Frontal cortex (tissue), 4 donors: ENCODE results near the gene GOLIM4. TPM values are rescaled to one million over a fixed set of nuclear protein-coding genes. Genes with fewer than 3 reads are reported as not detected.
"Not testable (repeated sequence)": the region's sequence is repeated elsewhere in the genome, so short reads cannot be mapped to it uniquely, and the experiment has no call there.

ENCODE experiments used
- DNase-seq, 2 donors: peaks; one replicate each; pipeline ENCODE4 v3.0.0; 2012; ENCODE audit warnings: low spot score in 2 of 2
- FAIRE-seq: peaks from 2 replicates; lab custom pipeline; 2012; peaks lifted over from hg19 to GRCh38; lab: Jason Lieb, UNC
- total RNA-seq: library from RNA; depleted of rRNA; stranded (reverse); fragments of >200 nt; gene quantifications from one replicate; pipeline ENCODE4 v1.2.3, GENCODE V29; 2014
- donor health status: control.
- donor health status: control.
- donor health status: control.

The GOLIM4 gene
- total RNA-seq, 1 donor from 2014 or later = 17.5 TPM

DNA sequence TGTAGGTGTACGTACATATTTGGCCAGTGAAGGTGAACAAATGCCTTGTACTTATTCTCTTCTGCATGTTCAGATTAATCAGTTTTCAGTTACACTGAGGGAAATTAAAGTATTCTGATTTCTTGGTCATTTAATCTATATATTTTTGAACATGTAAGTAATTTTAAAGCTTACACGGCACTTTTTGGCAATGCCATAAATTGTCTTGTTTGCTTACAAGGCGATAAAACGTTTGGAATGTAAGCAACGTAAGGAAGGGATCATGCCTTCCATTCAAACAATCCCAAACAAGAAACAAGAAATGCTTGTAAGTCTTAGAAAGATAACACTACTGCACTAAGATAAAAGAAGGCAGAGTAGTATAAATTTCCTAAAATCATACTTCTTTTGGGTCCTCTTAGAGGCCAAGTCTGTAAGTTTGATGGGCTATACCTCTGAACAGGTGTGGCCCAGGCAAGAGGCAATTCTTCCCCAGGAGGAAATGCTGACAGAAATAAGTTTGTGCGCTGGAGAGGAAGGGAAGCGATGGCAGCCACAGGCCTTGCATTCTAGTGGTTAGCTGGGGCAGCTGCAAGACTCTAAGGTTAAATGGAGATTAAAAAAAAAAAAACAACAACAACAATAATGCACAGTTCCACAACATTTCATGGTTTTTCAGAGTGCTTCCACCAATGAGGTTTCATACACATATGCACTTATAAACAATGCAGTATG, 73.8 kb downstream of the GOLIM4 start:
- no peak for DNase-seq
- FAIRE-seq = no peak

DNA sequence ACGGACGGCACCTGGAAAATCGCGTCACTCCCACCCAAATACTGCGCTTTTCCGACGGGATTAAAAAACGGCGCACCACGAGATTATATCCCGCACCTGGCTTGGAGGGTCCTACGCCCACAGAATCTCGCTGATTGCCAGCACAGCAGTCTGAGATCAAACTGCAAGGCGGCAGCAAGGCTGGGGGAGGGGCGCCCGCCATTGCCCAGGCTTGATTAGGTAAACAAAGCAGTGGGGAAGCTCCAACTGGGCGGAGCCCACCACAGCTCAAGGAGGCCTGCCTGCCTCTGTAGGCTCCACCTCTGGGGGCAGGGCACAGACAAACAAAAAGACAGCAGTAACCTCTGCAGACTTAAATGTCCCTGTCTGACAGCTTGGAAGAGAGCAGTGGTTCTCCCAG, 84.4 kb downstream of the GOLIM4 start:
- not testable (repeated sequence) for FAIRE-seq, DNase-seq

DNA sequence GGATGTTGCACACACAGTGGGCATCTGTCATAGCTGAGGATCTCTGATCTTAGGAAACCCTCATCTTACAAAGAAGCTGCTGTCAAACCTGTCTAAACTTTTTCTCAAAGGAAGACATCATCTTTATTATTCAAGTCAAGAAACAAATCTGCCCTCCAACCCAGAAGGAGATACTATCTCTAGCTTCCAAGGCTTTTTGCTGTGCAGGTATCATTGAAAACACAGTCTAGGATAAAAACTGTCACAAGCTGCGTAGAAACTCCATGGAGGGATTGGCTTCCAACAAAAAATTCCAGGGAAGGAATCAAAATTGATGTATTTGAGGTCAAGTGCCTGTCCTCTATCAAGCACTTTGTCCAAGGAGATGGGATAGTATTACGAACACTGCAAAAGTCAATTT, 89.1 kb downstream of the GOLIM4 start:
- DNase-seq (no peak), FAIRE-seq (no peak)

DNA sequence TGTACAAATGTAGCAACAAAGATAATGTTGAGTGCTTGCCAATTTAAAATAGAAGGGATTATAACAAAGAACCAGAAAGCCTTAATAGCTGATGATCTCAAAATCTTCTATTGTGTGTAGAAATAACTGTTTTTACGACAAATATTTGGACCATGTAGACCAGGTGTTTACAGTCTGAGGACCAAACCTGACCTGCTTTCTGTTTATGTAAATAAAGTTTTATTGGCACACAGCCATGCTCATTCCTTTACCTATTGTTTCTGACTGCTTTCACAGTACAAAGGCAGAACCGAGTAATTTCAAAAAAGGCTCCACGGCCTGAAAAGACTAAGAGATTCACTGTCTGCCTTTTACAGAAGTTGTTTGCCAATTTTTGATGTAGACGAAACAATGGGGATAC, 91.8 kb downstream of the GOLIM4 start:
- no peak for DNase-seq
- FAIRE-seq = no peak

DNA sequence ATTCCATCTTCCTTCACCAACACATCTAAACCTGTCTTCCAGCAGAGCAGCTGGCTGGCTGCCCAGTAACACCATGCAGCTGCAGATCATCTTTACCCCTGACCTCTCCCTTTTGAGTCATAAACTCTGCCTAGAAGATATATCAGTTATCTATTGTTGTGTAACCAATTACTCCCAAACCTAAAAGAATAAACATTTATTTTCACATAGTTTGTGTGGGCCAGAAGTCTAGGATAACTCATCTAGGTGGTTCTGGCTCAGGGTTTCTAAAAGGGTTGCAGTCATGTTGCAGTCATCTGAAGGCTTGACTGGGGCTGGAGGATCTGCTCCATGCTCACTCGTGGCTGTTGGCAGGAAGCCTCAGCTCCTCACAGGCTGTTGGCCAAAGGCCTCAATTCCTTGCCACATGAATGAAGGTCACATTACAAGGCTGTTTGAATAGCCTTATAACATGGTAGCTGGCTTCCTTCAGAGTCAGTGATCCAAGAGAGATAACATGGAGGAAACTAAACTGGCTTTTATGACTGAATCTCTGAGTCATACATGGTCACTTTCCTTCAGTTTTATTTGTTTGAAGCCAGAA, 92.8 kb downstream of the GOLIM4 start:
- FAIRE-seq = no peak
- DNase-seq = no peak

DNA sequence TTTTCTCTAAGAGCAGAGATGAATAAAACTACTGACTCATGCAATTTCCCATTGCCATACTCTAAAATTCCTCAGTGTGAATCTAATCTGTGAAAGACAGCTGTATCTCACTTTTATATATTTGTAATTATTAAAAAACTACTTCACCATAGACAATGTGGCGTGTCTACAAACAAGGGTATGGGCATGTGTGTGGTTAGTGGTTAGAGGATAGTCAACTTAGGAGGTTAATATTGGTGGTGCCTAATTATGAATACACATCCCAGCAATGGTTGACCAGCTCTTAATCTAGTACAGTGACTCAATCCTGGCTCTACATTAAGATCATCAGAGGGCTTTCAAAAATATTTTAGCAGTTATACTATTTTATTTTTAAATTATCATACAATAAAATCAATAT, 94.5 kb downstream of the GOLIM4 start:
- no peak for DNase-seq
- no peak for FAIRE-seq

DNA sequence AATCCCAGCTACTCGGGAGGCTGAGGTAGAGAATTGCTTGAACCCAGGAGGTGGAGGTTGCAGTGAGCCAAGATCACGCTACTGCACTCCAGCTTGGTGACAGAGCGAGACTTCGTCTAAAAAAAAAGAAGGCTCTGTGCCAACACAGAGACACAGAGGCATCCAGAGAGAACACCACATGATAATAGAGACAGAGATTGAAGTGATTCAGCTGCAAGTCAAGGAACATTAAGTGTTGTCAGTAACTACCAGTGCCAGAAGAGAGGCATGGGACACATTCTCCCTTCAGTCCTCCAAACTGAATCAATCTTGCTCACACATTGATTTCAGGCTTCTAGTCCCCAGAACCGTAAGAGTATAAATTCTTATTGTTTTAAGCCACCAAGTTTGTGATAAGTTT, 97.5 kb downstream of the GOLIM4 start:
- DNase-seq (no peak), FAIRE-seq (no peak)

DNA sequence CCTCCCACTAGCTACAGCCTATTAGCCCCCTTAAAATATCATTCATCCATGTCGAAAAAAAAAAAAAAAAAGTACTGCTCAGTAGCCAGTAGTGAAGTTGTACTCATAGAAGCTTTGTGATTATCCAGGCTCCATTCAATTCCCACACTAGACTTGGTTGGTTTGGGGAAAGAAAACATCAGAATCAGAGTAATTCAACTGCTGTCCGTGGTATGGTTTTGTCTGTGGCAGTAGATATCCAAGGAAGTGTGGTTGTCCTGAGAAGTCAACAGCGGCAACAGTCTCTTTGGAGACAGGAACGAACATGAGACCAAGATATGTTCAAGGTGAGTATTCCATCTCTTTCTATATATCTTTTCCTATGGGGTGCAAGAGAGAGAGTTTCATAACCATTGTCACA, 99.2 kb downstream of the GOLIM4 start:
- no peak for DNase-seq
- no peak for FAIRE-seq

DNA sequence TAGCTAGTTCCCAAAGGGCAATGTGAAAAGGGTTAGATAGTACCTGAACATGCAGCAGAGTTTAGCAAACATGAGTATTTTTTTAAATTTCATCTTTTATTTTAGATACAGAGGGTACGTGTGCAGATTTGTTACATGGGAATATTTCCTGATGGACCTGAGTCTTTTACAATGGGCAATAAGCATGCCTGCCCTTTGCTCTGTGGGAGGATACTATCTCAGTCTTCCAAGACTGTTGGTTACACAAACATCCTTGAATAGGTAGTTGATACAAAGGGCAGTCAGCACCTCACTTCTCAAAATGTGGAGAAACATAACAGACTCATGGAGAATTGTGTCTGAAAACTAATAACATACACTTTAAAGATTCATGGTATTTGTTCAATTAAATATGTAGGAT, 103.3 kb downstream of the GOLIM4 start:
- no peak for FAIRE-seq

DNA sequence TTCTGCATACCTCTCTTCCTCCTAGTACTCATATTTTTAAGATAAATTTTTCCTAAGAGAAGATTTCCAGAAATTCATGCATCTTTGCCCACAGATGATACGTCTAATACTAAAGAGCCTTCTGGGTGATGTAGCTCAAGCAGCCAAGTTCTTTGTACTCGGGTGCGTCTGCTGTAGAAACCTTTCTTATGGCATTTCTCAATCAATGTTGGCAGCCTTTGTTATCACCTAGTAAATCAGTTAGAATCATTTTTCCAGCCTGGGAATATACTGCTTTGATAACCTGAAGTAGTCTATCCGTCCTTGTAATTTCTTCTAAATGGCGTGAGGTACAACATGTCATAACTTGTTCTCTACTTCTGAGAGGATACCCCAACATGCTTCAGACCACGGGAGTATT, 104.5 kb downstream of the GOLIM4 start:
- DNase-seq (no peak), FAIRE-seq (no peak)

More for the DNA sequence above, 103.3 kb downstream of the GOLIM4 start:
- no peak for DNase-seq

DNA sequence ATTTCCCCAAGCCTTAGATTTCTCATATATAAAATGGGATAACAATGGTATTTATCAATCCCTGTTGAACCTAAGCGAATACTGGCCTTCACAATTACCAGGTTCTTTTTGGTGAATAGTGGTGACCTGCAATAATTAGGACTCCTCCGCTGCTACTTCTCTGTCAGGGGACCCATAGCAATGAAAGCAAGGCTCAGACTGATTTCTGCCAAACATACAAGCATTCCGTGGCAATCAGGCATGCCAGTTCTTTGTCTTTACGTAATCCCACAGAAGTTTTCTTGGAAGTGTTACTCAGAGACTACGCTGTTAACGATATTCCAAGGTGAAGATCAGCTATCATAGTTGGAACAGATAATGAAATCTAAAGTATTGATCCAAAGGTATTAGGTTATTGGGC, 105.7 kb downstream of the GOLIM4 start:
- DNase-seq (no peak), FAIRE-seq (no peak)

DNA sequence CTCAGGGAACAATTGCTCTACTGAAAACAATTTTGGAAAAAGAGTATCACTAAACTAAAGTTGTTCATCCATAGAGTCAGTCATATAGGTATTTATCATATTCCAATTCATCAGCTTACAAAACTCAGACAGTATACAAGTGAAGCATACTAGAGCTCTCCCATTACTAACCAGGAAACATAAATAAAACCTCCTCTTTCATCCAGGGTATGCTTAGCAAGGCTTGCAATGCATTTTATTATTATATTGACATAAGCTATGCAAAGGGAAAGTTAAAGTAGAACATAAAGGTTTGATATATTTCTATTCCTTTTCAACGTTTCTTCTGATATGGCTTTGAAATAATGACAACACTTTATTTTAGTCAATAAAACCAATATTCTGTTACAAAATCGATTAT, 106.7 kb downstream of the GOLIM4 start:
- FAIRE-seq (no peak), DNase-seq (no peak)

DNA sequence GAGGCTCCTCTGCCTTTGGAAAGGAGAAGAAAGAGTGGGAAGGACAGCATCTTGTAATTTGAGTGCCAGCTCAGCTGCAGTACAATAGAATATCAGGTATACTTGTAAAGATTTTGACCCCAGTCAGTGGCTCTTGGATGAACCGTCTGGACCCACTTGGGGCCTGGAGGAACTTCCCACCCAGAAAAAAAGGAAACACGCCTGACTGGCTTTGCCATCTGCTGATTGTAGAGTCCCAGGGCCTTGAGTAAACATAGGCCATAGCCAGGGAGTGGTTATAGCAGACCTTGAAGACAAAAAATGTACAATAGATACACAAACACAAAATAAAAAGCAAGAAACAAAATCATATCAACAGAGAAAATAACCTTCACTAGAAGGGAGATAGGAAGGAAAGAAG, 112.1 kb downstream of the GOLIM4 start:
- no peak for FAIRE-seq

DNA sequence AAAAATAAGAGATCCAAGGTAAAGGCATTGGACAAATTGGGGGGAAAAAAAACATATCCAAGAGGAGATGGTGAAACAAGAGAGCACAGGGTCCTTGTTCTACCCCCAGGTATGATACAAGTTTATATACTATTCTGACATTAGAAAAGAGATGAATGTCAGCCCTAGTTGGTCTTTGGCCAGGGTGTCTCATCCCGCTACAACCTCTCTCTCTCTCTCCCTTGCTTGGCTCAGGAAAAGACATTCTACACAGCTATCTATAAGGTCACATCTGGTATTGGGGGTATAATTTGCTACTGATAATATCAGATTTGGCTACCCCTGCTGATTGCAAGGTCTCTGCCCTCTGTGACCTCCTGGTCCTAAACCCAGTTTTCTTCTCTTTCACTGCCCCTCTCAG, 117.2 kb downstream of the GOLIM4 start:
- FAIRE-seq (no peak), DNase-seq (no peak)

More for the DNA sequence above, 112.1 kb downstream of the GOLIM4 start:
- DNase-seq = no peak

DNA sequence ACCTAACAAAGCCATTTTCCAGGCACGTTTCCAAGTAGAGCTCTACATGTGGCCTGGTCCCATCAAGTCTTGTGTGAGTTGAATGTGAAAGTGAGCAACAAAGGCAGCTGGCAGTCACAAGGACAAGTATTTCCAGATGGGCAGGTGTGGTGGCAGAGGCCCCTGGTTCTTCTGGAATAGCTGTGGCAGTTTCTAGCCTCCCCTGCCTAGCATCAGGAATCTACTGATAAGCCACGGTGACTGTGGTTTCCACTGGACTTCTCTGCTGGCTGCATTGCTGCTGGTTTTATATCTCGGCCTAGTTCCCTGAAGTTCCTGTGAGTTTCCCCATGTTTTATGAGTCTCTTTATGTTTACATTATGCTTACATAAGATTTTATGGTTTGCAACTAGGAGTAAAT, 117.7 kb downstream of the GOLIM4 start:
- no peak for FAIRE-seq
- DNase-seq = no peak

DNA sequence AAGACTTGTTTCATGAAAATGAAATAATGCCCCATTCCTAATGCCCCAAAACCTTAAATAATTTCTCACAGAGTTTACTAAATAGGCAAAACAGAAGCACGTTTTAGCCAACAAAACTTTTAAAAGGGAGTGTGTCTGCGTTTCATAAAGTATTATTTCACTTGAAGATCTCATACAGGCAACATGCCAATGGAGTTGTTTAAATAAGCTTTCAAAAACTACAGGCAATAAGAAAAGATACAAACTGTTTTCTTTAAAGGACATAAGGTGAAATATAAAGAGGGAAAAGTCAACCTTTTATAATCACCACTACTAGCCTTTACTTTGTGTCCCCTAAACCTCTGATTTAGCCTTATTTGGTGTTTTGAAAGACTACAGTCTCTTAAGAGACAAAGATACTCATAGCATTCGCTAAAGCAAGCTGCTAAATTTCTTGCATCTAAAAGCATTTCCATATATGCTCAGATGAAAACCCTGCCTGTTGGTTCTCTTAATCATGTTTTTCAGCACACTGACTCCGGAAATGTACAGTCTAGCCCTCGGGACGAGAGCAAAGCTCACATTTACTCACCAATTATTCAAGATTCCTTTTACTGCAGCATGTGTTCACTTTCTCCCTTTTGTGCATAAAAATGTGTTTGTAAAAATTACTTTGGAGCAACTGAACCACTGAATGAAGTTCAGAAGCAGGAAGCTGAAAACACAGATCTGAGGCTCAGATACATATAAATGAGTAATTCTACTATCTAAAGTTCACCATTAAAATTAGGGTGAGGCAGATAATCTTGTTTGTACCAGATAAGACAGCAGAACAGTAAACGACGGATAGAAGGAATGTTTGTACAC, 119.0 kb downstream of the GOLIM4 start:
- DNase-seq (no peak), FAIRE-seq (no peak)

DNA sequence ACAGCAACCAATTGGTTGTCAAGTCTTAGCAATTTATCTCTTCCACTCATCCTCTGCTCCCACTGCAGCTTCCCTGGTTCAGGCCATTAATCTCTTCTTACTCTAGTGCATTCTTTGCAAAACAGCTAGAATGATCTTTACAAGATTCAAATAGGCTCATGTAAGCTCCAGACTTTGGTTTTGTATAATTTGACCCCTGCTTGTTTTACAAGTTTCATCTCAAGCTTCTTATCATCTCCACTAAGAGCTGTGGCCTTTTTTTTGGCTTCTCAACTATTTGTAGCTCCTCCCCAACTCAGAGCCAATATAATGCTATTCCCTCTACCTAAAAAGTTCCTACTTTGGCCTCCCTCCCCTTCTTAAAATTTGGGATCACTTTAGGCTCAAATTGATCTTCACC, 121.8 kb downstream of the GOLIM4 start:
- FAIRE-seq (no peak), DNase-seq (no peak)

DNA sequence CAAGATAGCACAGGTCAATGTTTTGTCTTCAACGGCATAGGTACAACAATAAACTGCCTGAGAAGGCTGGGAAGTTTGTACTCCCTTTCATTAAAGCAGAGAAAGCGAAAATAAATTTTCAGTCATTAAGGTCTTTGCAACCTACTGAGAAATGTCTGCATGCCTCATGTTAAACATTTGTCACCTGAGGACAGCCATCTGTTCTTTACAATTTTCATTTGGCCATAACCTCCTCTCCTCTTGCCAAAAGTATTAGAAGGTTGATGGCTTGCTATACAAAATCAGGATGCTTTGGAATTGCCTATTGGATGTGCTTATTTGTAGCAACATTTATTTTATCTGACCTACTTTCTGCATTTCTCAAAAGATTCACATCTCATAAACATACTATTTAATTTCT, 122.7 kb downstream of the GOLIM4 start:
- no peak for FAIRE-seq
- DNase-seq = no peak

DNA sequence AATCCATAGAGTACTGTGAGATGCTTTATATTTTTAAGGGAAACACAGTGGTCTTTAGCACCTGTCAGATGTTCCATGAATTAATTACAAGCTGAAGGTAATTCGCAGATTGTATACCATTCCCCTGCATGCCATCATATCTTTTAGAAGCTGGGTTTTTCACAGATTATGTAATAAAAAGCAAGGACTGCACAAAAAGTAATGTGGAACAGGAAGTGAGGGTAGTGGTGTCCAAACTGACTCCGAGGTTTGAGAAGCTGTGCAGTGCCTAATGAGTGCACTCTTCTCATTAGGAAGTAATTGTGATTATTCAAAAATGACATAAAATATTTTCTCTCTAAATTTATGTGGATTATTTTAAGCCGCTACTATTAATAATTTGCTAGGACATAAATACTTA, 123.2 kb downstream of the GOLIM4 start:
- FAIRE-seq = no peak
- no peak for DNase-seq

DNA sequence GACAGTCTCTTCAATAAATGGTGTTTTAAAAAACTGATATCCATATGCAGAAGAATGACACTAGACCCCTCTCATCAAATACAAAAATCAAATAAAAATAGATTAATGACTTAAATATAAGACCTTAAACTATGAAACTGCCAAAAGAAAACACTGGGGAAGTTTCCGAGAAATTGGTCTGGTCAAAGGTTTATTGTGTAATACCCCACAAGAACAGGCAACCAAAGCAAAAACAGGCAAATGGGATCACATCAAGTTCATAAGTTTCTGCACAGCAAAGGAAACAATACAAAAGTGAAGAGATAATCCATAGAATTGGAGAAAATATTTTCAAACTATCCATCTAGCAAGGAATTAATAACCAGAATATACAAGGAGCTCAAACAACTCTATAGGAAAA, 126.2 kb downstream of the GOLIM4 start:
- no peak for DNase-seq
- FAIRE-seq = no peak
